Measurements from ENCODE around the gene UPB1. TPM values are rescaled to one million over a fixed set of nuclear protein-coding genes. Genes with fewer than 3 reads are reported as not detected.

UPB1 gene
- total and polyA plus RNA-seq, 8 donors: 0.35 to 0.73 TPM; not detected in 6

- intact Hi-C loops (cut with DNase I; ENCODE audit: low total_unique reads): no loop called here
- DNase-seq: no peak
- TF ChIP-seq POLR2AphosphoS5 (IDR thresholded peaks at IDR 0.05) (no peak), POLR2A (IDR thresholded peaks at IDR 0.05) (no peak), EP300 (IDR thresholded peaks at IDR 0.05) (no peak)
- Histone ChIP-seq H3K4me3 (no peak overlapping the region), H3K36me3 (no peaks in the 10 kb centered on the region), H3K27me3 (no peaks in the 10 kb centered on the region), H3K9me3 (no peaks in the 10 kb centered on the region), H3K27ac (no peak overlapping the region), H3K4me1 (peaks cover 29 to 60% (median 45%) of the 10 kb centered on the region in 4 donors)
- WGBS, 5 donors: 84 to 88% (median 86%) methylated on average over 9 of the region's 9 CpGs
Measured at GRCh38 chr22:24513378-24514240, 18.5 kb downstream of the UPB1 start.

GRCh38 chr22:24514241-24515026, 19.3 kb downstream of the UPB1 start:
- TF ChIP-seq POLR2AphosphoS5 (IDR thresholded peaks at IDR 0.05): no peak
- TF ChIP-seq CTCF (IDR thresholded peaks at IDR 0.05): no peak
- no peak for TF ChIP-seq EP300 (IDR thresholded peaks at IDR 0.05)
- TF ChIP-seq POLR2A (IDR thresholded peaks at IDR 0.05): no peak
- H3K4me1 ChIP-seq: peaks cover 29 to 61% (median 45%) of the 10 kb centered on the region in 4 donors
- no peaks in the 10 kb centered on the region for H3K9me3 ChIP-seq
- intact Hi-C loops (cut with DNase I; ENCODE audit: low total_unique reads): no loop called here
- no peaks in the 10 kb centered on the region for H3K36me3 ChIP-seq
- no peaks in the 10 kb centered on the region for H3K27me3 ChIP-seq
- H3K4me3 ChIP-seq: no peak overlapping the region
- peak overlapping the region in 1 of 5 donors; percentile 32 for H3K27ac ChIP-seq
- WGBS, 5 donors: 39 to 53% (median 45%) methylated on average over 12 to 14 of the region's 14 CpGs
- peak; percentile 40 to 62 for DNase-seq

- Histone ChIP-seq H3K27me3 (no peaks in the 10 kb centered on the region), H3K27ac (no peak overlapping the region), H3K4me1 (peaks cover 28 to 61% (median 46%) of the 10 kb centered on the region in 4 donors), H3K36me3 (no peaks in the 10 kb centered on the region), H3K9me3 (no peaks in the 10 kb centered on the region), H3K4me3 (no peak overlapping the region)
- no peak for TF ChIP-seq POLR2AphosphoS5 (IDR thresholded peaks at IDR 0.05)
- no peak for TF ChIP-seq EP300 (IDR thresholded peaks at IDR 0.05)
- no peak for TF ChIP-seq POLR2A (IDR thresholded peaks at IDR 0.05)
- no peak for TF ChIP-seq CTCF (IDR thresholded peaks at IDR 0.05)
- WGBS, 5 donors: 90 to 98% (median 94%) methylated on average over 8 of the region's 8 CpGs
- DNase-seq: no peak
- intact Hi-C loops (cut with DNase I; ENCODE audit: low total_unique reads): no loop called here
Measured at GRCh38 chr22:24515027-24515338, 19.9 kb downstream of the UPB1 start.

- Histone ChIP-seq H3K27me3 (no peaks in the 10 kb centered on the region), H3K9me3 (no peaks in the 10 kb centered on the region), H3K36me3 (no peaks in the 10 kb centered on the region), H3K4me3 (no peak overlapping the region), H3K4me1 (peaks cover 15 to 51% (median 38%) of the 10 kb centered on the region in 4 donors), H3K27ac (peak overlapping the region in 1 of 5 donors; percentile 4)
- DNase-seq: peak in 1 of 2 donors; percentile 85
- intact Hi-C loops (cut with DNase I; ENCODE audit: low total_unique reads): no loop called here
- no peak for TF ChIP-seq POLR2AphosphoS5 (IDR thresholded peaks at IDR 0.05)
- no peak for TF ChIP-seq POLR2A (IDR thresholded peaks at IDR 0.05)
- TF ChIP-seq EP300 (IDR thresholded peaks at IDR 0.05): no peak
- TF ChIP-seq CTCF (IDR thresholded peaks at IDR 0.05): no peak
- 3 to 54% (median 22%) methylated on average over 3 of the region's 3 CpGs for WGBS, 5 donors
Measured at GRCh38 chr22:24516301-24516737, 21.2 kb downstream of the UPB1 start.
